Fibroblast of lung (primary cell): ENCODE results near the gene UBA7.

Source experiments
- CTCF ChIP-seq, 2 donors: IDR thresholded peaks in 1 of 2; conservative IDR thresholded peaks in 1 of 2; 1 replicate in 1 of 2; 2 replicates in 1 of 2; pipeline ENCODE4 v1.5.1; 2011 to 2012; ENCODE audit warnings: low read length in 2 of 2, control low read depth in 1 of 2, inconsistent platforms in 1 of 2, low read depth in 1 of 2, mild to moderate bottlenecking in 1 of 2
- EZH2 ChIP-seq: IDR thresholded peaks from 2 replicates; pipeline ENCODE4 v1.5.1; 2012; ENCODE audit warnings: low read length, control low read depth, mild to moderate bottlenecking; ENCODE audit errors: missing control alignments

GRCh38 chr3:49787182-49787464 lies 26.6 kb downstream of the UBA7 start:
- TF ChIP-seq CTCF (conservative IDR thresholded peaks at IDR 0.05 in 1 of 2, IDR thresholded peaks at IDR 0.05 in 1 of 2; ENCODE audit: low read depth in 1 of 2, low read length in 2 of 2) (no peak), EZH2 (no peak)
